Inflammatory macrophage treated with lipopolysaccharide for 4 hours (primary cell): ENCODE results near the gene KIAA0753.

Experiments
- DNase-seq: peaks from one replicate; pipeline ENCODE4 v3.0.0-alpha.2; 2020

KIAA0753 gene

DNA sequence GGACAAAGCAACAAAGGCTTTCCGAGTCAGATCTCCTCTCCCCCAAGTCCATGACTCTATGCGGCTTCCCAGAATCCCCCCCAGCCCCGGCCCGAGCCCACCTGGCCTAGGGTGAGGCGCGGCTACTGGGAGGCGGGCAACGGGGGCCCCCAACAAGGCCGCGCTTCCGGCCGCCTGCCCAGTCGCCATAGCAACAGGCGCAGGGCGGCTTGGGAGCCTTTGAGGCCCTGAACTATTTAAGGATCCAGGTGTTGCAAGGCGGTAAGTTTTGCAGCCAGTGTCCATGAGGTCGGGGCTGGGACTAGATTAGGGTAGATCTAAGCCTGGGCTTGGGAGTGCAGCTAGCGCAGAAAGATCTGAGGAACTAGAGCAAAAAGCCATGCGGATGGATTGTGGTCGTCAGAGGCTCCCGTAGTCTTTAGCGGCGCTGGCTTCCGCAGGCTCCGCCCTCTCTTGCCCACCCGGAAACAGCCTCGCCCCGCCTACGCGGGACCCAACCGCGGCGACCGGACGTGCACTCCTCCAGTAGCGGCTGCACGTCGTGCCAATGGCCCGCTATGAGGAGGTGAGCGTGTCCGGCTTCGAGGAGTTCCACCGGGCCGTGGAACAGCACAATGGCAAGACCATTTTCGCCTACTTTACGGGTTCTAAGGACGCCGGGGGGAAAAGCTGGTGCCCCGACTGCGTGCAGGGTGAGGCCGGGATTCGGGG, at the start of gene KIAA0753, which contains the start of gene TXNDC17:
Gene KIAA0753 (minus strand): TSS at position 176 of the 711 bp plus-strand sequence. CDS start 5,608 bp downstream, outside the sequence.
Gene TXNDC17 (plus strand): TSS at position 525 of the 711 bp plus-strand sequence. CDS start 23 bp downstream, at position 548.
- peak; percentile 95 for DNase-seq

DNA sequence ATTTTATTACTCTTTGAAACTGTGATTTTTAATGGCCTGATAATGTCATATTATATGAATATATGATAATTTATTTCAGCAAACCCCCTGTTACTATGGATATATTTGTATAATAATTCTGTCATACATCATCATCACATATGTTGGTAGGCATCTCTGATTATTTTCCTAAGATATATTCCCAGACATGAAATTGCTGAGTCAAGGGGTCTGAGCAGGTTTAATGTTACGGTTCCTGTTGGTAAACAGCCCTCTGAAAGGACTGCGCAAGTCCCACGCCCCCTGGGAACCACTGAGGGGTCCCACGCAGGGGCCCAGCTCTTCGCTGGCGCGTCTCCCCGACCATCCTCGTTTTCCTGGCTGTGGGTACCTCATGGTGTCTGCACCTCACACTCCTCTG, 48.4 kb upstream of the KIAA0753 start:
- no peak for DNase-seq

DNA sequence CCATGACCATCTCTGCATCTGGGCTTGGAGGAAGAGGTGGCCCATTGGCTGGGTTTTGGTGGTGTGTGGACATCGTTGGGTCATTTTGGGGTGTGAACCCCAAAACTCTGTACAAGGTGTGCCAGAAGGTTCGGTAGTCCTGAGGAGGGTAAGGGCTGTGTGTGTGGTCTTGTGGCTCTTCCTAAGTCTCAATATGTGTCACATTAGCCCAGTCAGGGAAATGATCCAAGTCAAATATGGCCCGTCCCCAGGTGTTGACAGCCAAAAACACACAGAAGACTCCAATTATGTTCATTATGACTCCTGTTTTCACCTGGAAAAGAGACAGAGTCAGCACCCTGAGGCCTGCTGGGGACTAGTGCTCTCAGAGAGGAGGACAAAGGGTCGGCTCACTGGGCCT, 45.5 kb upstream of the KIAA0753 start:
- no peak for DNase-seq

DNA sequence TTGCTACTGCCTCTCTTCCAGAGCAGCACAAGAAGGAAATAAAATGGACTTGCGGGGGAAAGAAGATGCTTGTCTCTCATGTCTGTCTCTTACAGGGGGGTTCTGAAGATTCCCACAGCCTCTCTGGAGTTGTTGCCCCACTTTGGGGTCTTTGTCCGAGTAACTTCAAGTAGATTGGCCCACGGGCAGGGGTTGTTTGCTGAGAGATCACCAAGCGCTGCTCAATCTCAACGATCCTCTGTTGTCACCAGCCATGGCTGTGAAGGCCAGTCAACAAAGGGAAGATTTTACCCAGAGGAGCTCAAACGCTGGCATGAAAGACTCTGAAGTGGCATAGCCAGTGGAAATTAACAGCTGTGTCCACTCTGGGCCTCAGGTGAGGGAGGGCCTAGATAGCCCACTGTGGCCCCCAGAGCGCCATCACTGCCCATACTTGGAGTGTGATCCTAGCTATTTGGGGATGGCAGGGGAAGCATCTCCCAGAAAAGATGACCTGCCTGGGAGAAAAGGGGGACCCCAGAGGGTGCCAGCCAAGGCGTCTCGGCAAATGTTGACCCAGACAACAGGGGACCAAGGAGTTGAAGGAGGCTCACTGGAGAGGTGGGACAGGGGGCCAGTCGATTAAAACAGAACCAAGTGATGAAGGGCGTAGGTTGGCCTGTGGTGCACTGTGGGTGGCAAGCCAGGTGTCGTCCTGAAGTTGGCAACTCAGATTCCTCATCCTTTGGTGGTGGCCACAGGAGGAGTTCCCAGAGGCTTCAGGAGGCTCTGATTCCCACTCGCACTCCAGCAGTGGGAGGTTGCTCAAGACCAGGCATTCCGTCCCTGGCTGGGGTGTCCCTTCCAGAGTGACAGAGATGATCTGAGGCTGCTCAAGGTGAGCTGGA, 44.6 kb upstream of the KIAA0753 start:
- DNase-seq: no peak

DNA sequence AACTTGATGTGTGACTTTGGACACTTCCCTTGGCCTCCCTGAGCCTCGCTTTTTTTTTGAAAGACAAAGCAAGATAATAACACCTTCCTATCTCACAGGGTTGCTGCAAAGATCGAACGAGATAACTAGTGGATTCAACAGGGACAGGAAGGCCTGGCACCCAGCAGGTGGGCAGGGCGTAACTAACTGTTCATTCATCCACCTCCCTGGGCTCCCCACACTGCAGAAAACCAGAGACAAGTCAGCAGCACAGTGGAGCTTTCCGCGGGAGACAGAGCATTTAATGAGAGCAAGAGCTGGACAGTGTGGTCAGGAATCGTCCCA, 43.9 kb upstream of the KIAA0753 start:
- no peak for DNase-seq

GRCh38 chr17:6683730-6684459, 43.4 kb upstream of the KIAA0753 start:
- no peak for DNase-seq

DNA sequence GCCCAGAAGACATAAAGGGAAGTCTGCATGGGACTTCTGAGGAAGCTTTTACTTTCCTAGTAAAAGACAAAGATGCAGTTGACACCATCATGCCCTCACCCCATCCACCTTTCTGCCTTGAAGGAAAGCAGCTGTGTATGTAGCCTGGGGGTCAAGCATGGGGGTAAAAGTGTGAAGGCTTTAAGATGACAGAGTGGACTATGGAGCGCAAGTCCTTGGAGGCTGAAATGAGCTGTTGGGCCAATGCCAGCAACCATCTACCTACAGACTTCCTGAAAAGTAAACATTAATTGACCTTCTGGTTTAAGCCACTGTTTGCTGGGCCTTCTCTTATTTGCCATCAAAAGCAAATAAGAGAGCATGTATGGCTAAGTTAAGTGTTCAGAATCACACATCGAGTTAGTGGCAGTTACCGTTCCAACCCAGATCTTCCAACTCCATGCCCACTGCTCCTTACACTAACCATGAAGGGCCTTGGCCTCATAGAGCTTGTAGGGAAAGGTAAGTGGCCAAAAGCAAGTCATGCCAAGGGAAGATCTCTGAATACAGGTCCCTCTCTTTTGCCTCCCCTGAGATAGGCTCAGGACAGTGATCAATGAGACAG, 42.7 kb upstream of the KIAA0753 start:
- no peak for DNase-seq

- DNase-seq: no peak
Observed at GRCh38 chr17:6682339-6682738, 41.8 kb upstream of the KIAA0753 start.

- no peak for DNase-seq
Observed at GRCh38 chr17:6681671-6682070, 41.2 kb upstream of the KIAA0753 start.

GRCh38 chr17:6681176-6681575, 40.7 kb upstream of the KIAA0753 start:
- DNase-seq: no peak

- no peak for DNase-seq
Observed at GRCh38 chr17:6679241-6679640, 38.7 kb upstream of the KIAA0753 start.

- DNase-seq: no peak
Observed at GRCh38 chr17:6677946-6678345, 37.4 kb upstream of the KIAA0753 start.

GRCh38 chr17:6677158-6677831, 36.8 kb upstream of the KIAA0753 start:
- no peak for DNase-seq

GRCh38 chr17:6676802-6677157, 36.3 kb upstream of the KIAA0753 start:
- no peak for DNase-seq

DNA sequence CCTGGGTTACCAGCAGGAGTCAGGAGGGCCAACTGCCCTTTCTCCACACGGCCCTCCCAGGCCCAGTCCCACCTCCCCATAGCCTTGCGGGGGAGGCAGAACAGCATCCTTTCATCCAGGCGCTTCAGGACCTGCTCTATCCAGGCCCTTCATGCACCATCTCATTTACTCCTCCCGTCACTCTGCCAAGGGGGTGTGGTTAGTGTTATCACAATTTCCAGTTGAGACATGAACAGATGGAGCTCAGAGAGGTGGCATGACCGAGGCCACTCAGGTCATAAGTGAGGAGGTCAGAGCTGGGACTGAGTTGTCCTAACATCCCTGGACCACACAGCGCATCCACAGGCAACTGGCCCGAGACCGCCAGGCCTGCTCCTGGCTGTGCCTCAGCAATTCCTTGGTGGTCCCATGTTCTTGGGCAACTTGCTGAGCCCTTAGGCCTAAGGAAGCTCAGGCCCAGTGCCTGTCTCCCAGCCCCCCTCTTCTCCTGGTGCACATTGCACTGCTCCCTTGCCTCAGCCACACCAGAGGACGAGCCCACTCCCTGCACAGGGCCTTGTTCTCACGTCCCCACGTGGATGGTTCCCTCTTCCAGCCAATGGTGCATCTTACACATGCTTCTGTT, 34.8 kb upstream of the KIAA0753 start:
- no peak for DNase-seq

DNA sequence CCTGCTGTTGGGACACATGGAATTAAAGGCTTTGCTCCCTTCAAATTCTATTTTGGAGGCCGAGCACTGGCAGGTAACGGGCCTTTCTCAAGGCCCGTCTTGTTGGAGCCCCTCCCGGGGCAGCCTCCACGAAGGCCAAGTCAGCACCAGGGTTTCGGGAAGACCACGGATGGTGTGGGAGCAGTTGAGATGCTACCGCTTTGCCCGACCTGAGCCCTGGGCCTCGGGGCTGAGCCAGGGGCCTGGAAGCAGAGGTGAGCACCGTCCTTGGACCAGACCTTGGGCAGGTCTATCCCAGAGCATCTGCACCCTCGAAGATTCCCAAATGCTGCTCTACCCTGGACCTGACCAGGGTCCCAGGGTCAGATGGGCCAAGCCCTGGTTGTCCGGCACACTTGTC, 34.1 kb upstream of the KIAA0753 start:
- DNase-seq: no peak

- no peak for DNase-seq
Observed at GRCh38 chr17:6671431-6671830, 30.9 kb upstream of the KIAA0753 start.

GRCh38 chr17:6670999-6671398, 30.5 kb upstream of the KIAA0753 start:
- DNase-seq: no peak

- no peak for DNase-seq
Observed at GRCh38 chr17:6670571-6670970, 30.1 kb upstream of the KIAA0753 start.

DNA sequence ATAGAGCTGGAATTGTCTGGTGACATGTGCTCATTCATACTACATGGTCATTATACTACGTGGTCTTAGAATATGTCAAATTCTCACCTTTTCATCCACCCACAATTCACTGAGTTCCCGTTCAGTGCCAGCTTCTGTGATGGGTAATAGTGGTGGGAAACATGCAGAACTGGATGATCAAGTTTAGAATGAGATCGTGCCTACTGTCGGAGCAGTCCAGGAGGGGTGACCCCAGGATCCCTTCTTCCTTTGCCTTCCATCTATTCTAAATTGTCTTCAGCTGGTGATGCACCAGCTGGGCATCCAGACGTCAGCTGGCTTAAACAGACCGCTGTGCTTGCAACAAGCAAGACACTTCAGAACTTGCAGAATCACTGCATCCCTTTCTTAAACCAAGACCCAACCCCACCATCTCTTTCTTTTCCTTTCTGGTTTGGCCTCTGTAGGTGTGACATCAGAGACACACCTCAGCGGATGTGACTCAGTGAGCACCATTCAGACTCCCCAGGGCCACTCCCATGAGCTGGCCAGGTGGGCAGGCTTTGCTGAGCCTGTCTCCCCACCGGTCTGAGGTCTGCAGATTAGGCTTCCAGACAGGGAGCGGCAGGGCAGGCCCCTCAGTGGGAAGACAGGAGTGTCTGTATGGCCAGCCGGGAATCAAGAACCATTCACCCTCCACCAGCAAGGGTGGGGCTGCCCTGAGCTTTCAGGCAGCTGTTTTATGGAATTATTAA, 29.1 kb upstream of the KIAA0753 start:
- no peak for DNase-seq

- DNase-seq: no peak
Observed at GRCh38 chr17:6668727-6669425, 28.4 kb upstream of the KIAA0753 start.
